Measurements from ENCODE around the gene SHPK.

Gene SHPK

GRCh38 chr17:3668279-3669084, 32.4 kb upstream of the SHPK start, which contains the start of the genes EMC6 and TAX1BP3 (continued):
- no peak for TF ChIP-seq ATF2 (tag by site-specific recombination; IDR thresholded peaks at IDR 0.05; ENCODE audit: low read depth)
- no peak for TF ChIP-seq ZNF626 (tag by site-specific recombination; IDR thresholded peaks at IDR 0.05)
- no peak for TF ChIP-seq ZIC2 (tag by site-specific recombination; IDR thresholded peaks at IDR 0.05)
- TF ChIP-seq ZNF571 (tag by site-specific recombination; IDR thresholded peaks at IDR 0.05) = no peak
- TF ChIP-seq ZNF473 (tag by site-specific recombination; IDR thresholded peaks at IDR 0.05) = no peak
- 0 out of 2 replicates have a peak, but pooled peaks have one; percentile 73 for TF ChIP-seq ZNF2 (tag by site-specific recombination; IDR thresholded peaks at IDR 0.05)
- TF ChIP-seq PRDM6 (tag by site-specific recombination; IDR thresholded peaks at IDR 0.05) = no peak
- TF ChIP-seq TCF7L2 (IDR thresholded peaks at IDR 0.05; ENCODE audit: borderline replicate concordance, low read depth, low read length) = no peak
- TF ChIP-seq ZNF768 (tag by site-specific recombination; IDR thresholded peaks at IDR 0.05) = no peak
- TF ChIP-seq PATZ1 (tag by site-specific recombination; IDR thresholded peaks at IDR 0.05) = 0 out of 2 replicates have a peak, but pooled peaks have one; percentile 58
- TF ChIP-seq ZNF548 (tag by site-specific recombination; IDR thresholded peaks at IDR 0.05) = no peak
- no peak for TF ChIP-seq ZBTB44 (tag by site-specific recombination; IDR thresholded peaks at IDR 0.05)
- TF ChIP-seq ZNF670 (tag by site-specific recombination; IDR thresholded peaks at IDR 0.05; ENCODE audit: low read depth) = no peak
- TF ChIP-seq ZNF423 (tag by site-specific recombination; IDR thresholded peaks at IDR 0.05) = no peak
- peak; percentile 54 for TF ChIP-seq ZNF692 (tag by site-specific recombination; IDR thresholded peaks at IDR 0.05)
- no peak for TF ChIP-seq KLF10 (tag by site-specific recombination; IDR thresholded peaks at IDR 0.05)
- no peak; the same call in 1 of the 2 replicates for TF ChIP-seq ZFHX2 (tag by site-specific recombination; conservative IDR thresholded peaks at IDR 0.05)
- no peak for TF ChIP-seq AEBP2 (tag by site-specific recombination; IDR thresholded peaks at IDR 0.05; ENCODE audit: borderline replicate concordance)
- no peak for TF ChIP-seq ZNF18 (tag by site-specific recombination; IDR thresholded peaks at IDR 0.05)
- no peak; the same call in 1 of the 2 replicates for TF ChIP-seq ZBTB21 (tag by site-specific recombination; IDR thresholded peaks at IDR 0.05)
- no peak for TF ChIP-seq ZNF624 (tag by site-specific recombination; IDR thresholded peaks at IDR 0.05)
- TF ChIP-seq ZFP69B (tag by site-specific recombination; IDR thresholded peaks at IDR 0.05) = 0 out of 2 replicates have a peak, but pooled peaks have one; percentile 52
- peak; percentile 86; the same call in 1 of the 2 replicates for TF ChIP-seq ZNF76 (tag by site-specific recombination; IDR thresholded peaks at IDR 0.05; ENCODE audit: borderline replicate concordance, low read depth)
- TF ChIP-seq EGR2 (tag by site-specific recombination; IDR thresholded peaks at IDR 0.05; ENCODE audit: low read depth) = no peak
- no peak for TF ChIP-seq ZNF514 (tag by site-specific recombination; IDR thresholded peaks at IDR 0.05)
- no peak for TF ChIP-seq ZNF776 (tag by site-specific recombination; IDR thresholded peaks at IDR 0.05; ENCODE audit: borderline replicate concordance)
- TF ChIP-seq ZNF366 (tag by site-specific recombination; conservative IDR thresholded peaks at IDR 0.05) = no peak

Measured in HEK293 (cell line).